H9 (cell line): ENCODE results near the gene LINC01488. TPM values are rescaled to one million over a fixed set of nuclear protein-coding genes. Genes with fewer than 3 reads are reported as not detected.

Source experiments
- DNase-seq: peaks from one replicate; pipeline ENCODE4 v3.0.0-alpha.2; 2017
- H2AFZ ChIP-seq: one replicate; pipeline ENCODE4 v1.6.1; 2013; ENCODE audit warnings: mild to moderate bottlenecking, low read length, control low read depth, moderate library complexity
- H2AK5ac ChIP-seq: 2 replicates; pipeline ENCODE4 v1.6.1; 2013; ENCODE audit warnings: low read length, control low read depth, mixed read lengths; ENCODE audit not compliant: insufficient read length
- H2BK120ac ChIP-seq: one replicate; pipeline ENCODE4 v1.6.1; 2013; ENCODE audit warnings: low read depth, mild to moderate bottlenecking, low read length, control low read depth, inconsistent platforms; ENCODE audit not compliant: poor library complexity, severe bottlenecking
- H2BK12ac ChIP-seq: 2 replicates; pipeline ENCODE4 v1.6.1; 2013; ENCODE audit warnings: low read length, control low read depth, mixed read lengths, low read depth; ENCODE audit not compliant: insufficient read length
- H2BK15ac ChIP-seq: 2 replicates; pipeline ENCODE4 v1.6.1; 2013; ENCODE audit warnings: low read depth, low read length, control low read depth
- H2BK20ac ChIP-seq: one replicate; pipeline ENCODE4 v1.6.1; 2013; ENCODE audit warnings: low read depth, mild to moderate bottlenecking, low read length, control low read depth, inconsistent platforms; ENCODE audit not compliant: poor library complexity, severe bottlenecking
- H2BK5ac ChIP-seq: 2 replicates; pipeline ENCODE4 v1.6.1; 2013; ENCODE audit warnings: low read length, control low read depth, mixed read lengths; ENCODE audit not compliant: insufficient read length
- H3K14ac ChIP-seq: 2 replicates; pipeline ENCODE4 v1.6.1; 2013; ENCODE audit warnings: low read length, control low read depth; ENCODE audit not compliant: insufficient read depth
- H3K18ac ChIP-seq: 2 replicates; pipeline ENCODE4 v1.6.1; 2013; ENCODE audit warnings: low read depth, mild to moderate bottlenecking, mixed read lengths, low read length, control low read depth; ENCODE audit not compliant: insufficient read length
- H3K23ac ChIP-seq: 2 replicates; pipeline ENCODE4 v1.6.1; 2013; ENCODE audit warnings: low read length, control low read depth, mixed read lengths, low read depth; ENCODE audit not compliant: insufficient read length
- H3K23me2 ChIP-seq: 2 replicates; pipeline ENCODE4 v1.6.1; 2013; ENCODE audit warnings: low read depth, mild to moderate bottlenecking, mixed read lengths, low read length, control low read depth; ENCODE audit not compliant: insufficient read length, poor library complexity, severe bottlenecking
- H3K27ac ChIP-seq: 2 replicates; pipeline ENCODE4 v1.5.1; 2013; ENCODE audit warnings: low read length, control low read depth, mixed read lengths, low read depth; ENCODE audit not compliant: insufficient read length
- H3K27me3 ChIP-seq: 2 replicates; pipeline ENCODE4 v1.6.1; 2013; ENCODE audit warnings: low read length, control low read depth, inconsistent platforms; ENCODE audit not compliant: insufficient read depth
- H3K4ac ChIP-seq: 2 replicates; pipeline ENCODE4 v1.6.1; 2013; ENCODE audit warnings: low read depth, mild to moderate bottlenecking, control low read depth, inconsistent platforms, low read length, moderate library complexity
- H3K4me1 ChIP-seq: 2 replicates; pipeline ENCODE4 v1.6.1; 2013; ENCODE audit warnings: low read length, control low read depth, inconsistent platforms; ENCODE audit not compliant: insufficient read depth
- H3K4me2 ChIP-seq: 2 replicates; pipeline ENCODE4 v1.6.1; 2013; ENCODE audit warnings: low read length, control low read depth, mixed read lengths; ENCODE audit not compliant: insufficient read length, insufficient read depth
- H3K56ac ChIP-seq: 2 replicates; pipeline ENCODE4 v1.6.1; 2013; ENCODE audit warnings: low read depth, mild to moderate bottlenecking, mixed read lengths, low read length, control low read depth; ENCODE audit not compliant: insufficient read length
- H3K79me1 ChIP-seq: 2 replicates; pipeline ENCODE4 v1.6.1; 2013; ENCODE audit warnings: low read depth, mild to moderate bottlenecking, moderate library complexity, low read length, control low read depth, inconsistent platforms; ENCODE audit not compliant: insufficient read depth, poor library complexity, severe bottlenecking
- H3K79me2 ChIP-seq: 2 replicates; pipeline ENCODE4 v1.6.1; 2013; ENCODE audit warnings: low read length, control low read depth, inconsistent platforms; ENCODE audit not compliant: insufficient read depth
- H3K9ac ChIP-seq: 2 replicates; pipeline ENCODE4 v1.6.1; 2013; ENCODE audit warnings: low read length, control low read depth, mixed read lengths; ENCODE audit not compliant: insufficient read length; ENCODE audit errors: extremely low read depth
- H3K9me3 ChIP-seq: one replicate; pipeline ENCODE4 v1.6.1; 2013; ENCODE audit warnings: low read depth, low read length, inconsistent platforms; ENCODE audit not compliant: control insufficient read depth
- H3T11ph ChIP-seq: one replicate; pipeline ENCODE4 v1.6.1; 2013; ENCODE audit warnings: mild to moderate bottlenecking, low read length, control low read depth, inconsistent platforms
- H4K20me1 ChIP-seq: one replicate; pipeline ENCODE4 v1.6.1; 2013; ENCODE audit not compliant: control insufficient read depth, insufficient read length, insufficient read depth
- H4K5ac ChIP-seq: 2 replicates; pipeline ENCODE4 v1.6.1; 2013; ENCODE audit warnings: low read depth, mild to moderate bottlenecking, mixed read lengths, low read length, control low read depth; ENCODE audit not compliant: insufficient read length
- H4K8ac ChIP-seq: replicated peaks from 2 replicates; pipeline ENCODE4 v1.6.1; 2013; ENCODE audit warnings: low read length, control low read depth, mixed read lengths, low read depth; ENCODE audit not compliant: insufficient read length
- H4K91ac ChIP-seq: 2 replicates; pipeline ENCODE4 v1.6.1; 2013; ENCODE audit warnings: low read depth, mild to moderate bottlenecking, moderate library complexity, mixed read lengths, low read length, control low read depth; ENCODE audit not compliant: insufficient read length
- H3K27ac Mint-ChIP-seq, 3 experiments: 2 replicates in 2 of 3; 3 replicates in 1 of 3; pipeline ENCODE4 v1.8.0; 2020 to 2021; ENCODE audit warnings: mixed read lengths in 3 of 3, mild to moderate bottlenecking in 1 of 3, moderate library complexity in 1 of 3
- H3K27me3 Mint-ChIP-seq: 2 replicates; pipeline ENCODE4 v1.8.0; 2021; ENCODE audit warnings: low read depth, mild to moderate bottlenecking, moderate library complexity, mixed read lengths
- H3K36me3 Mint-ChIP-seq, 3 experiments: 2 replicates in 2 of 3; 3 replicates in 1 of 3; pipeline ENCODE4 v1.8.0; 2020 to 2021; ENCODE audit warnings: low read depth in 3 of 3, mixed read lengths in 3 of 3; ENCODE audit not compliant: insufficient read depth in 1 of 3
- H3K4me1 Mint-ChIP-seq, 2 experiments: 2 replicates each; pipeline ENCODE4 v1.8.0; 2020; ENCODE audit warnings: mixed read lengths in 2 of 2
- H3K4me3 Mint-ChIP-seq, 2 experiments: 2 replicates in 1 of 2; 3 replicates in 1 of 2; pipeline ENCODE4 v1.8.0; 2020 to 2021; ENCODE audit warnings: mild to moderate bottlenecking in 2 of 2, mixed read lengths in 2 of 2, moderate library complexity in 1 of 2
- H3K9me3 Mint-ChIP-seq, 2 experiments: 2 replicates in 1 of 2; 3 replicates in 1 of 2; pipeline ENCODE4 v1.8.0; 2020; ENCODE audit warnings: mild to moderate bottlenecking in 2 of 2, mixed read lengths in 2 of 2, moderate library complexity in 1 of 2
- CTCF ChIP-seq: fragments of 200-600 bp; sonication (generic); conservative IDR thresholded peaks from 3 replicates; pipeline ENCODE4 v1.8.0; 2021; ENCODE audit warnings: antibody characterized with exemption, mild to moderate bottlenecking
- WGBS: extraction: QIAGEN DNeasy Blood & Tissue Kit; methylation state at CpG from one replicate; pipeline ENCODE4 v1.1.7; 2013; ENCODE audit warnings: missing lambda C conversion rate, low lambda C conversion rate, mixed read lengths; ENCODE audit not compliant: insufficient read length; ENCODE audit errors: extremely low coverage; 5-methylcytosine and 5-hydroxymethylcytosine counted together
- total RNA-seq: library from RNA; stranded (reverse); gene quantifications from 2 replicates; pipeline ENCODE4 v1.2.1, GENCODE V29; 2021

Gene LINC01488
- total RNA-seq, 1 experiment from 2014 or later, result not detected

DNA sequence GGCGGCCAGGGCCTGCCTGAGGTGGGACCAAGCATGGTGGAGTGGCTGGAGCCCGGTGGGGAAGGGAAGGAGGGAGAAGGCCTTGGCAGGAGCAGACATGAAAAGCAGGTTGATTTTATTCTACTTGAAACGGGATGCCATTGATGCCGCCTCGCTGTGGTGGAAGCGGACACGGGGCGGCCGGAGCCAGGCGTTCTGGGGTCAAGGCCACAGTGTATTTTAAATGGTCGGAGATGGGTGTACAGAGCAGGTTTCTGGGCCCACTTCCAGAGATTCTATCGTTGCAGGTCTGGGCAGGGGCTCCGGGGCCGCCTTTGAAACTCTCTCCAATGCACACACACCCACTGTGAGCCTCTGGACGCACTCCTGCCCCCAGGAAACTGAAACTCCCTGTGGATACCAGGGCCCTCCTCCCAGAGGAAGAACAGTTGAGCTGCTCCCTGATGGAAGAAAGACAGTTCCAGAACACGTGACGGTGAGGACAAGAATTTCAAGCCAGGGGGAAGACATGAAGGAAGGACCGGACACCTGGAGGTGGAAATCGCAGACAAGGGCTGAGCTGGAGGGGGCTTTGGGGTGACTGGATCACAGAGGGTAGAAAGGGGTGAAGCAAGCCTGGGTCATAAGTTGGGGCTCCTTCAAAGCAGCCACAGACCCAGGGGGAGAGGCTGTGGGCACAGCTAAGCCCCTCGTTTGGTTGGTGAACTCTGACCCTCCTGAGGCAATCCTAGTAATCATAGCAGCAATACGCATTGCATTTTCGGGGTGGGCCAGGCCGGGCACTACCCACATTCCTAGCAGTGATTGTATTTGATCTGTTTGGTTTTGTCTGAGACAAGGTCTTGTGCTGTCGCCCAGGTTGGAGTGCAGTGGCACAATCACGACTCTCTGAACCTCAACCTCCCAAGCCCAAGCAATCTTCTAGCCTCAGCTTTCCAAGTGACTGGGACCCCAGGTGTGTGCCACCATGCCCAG is 12.3 kb upstream of the LINC01488 start:
- H3K14ac ChIP-seq, result no peak overlapping the region; the same call in 1 of the 2 replicates
- no peaks in the 10 kb centered on the region for H3K79me1 ChIP-seq
- no peak overlapping the region for H2BK15ac ChIP-seq
- H3K4me1 ChIP-seq, result no peaks in the 10 kb centered on the region
- no CpG with 5 or more reads among the region's 25 CpGs for WGBS
- no peaks in the 10 kb centered on the region for H3K27me3 ChIP-seq
- H3K4me3 Mint-ChIP-seq, result no peak overlapping the region
- H3K27ac Mint-ChIP-seq, result no peak overlapping the region
- no peak for DNase-seq
- H3K9me3 ChIP-seq, result no peaks in the 10 kb centered on the region
- H3K36me3 Mint-ChIP-seq, result peaks cover 6 to 8% (median 8%) of the 10 kb centered on the region in 3 experiments; a peak in 6 of 7 replicates
- no peak overlapping the region for H3K18ac ChIP-seq
- H2AK5ac ChIP-seq, result no peak overlapping the region
- no peak overlapping the region for H3K27ac ChIP-seq
- H3K79me2 ChIP-seq, result no peaks in the 10 kb centered on the region
- H3K27me3 Mint-ChIP-seq, result peaks cover 36% of the 10 kb centered on the region
- no peak for TF ChIP-seq CTCF
- no peak overlapping the region for H3K23ac ChIP-seq
- no peaks in the 10 kb centered on the region for H3K23me2 ChIP-seq
- H3K4me2 ChIP-seq, result no peak overlapping the region
- H3T11ph ChIP-seq, result no peak overlapping the region
- H2BK5ac ChIP-seq, result no peak overlapping the region
- H4K8ac ChIP-seq, result no peak overlapping the region
- no peak overlapping the region for H4K5ac ChIP-seq
- H3K4ac ChIP-seq, result no peak overlapping the region
- H3K4me1 Mint-ChIP-seq, result peaks cover 15 to 17% of the 10 kb centered on the region in 2 experiments
- no peak overlapping the region for H4K91ac ChIP-seq
- no peak overlapping the region for H2BK120ac ChIP-seq
- no peaks in the 10 kb centered on the region for H4K20me1 ChIP-seq
- no peak overlapping the region for H2AFZ ChIP-seq
- H3K9ac ChIP-seq, result no peak overlapping the region
- no peak overlapping the region for H2BK20ac ChIP-seq
- H3K9me3 Mint-ChIP-seq, result peaks cover 7% of the 10 kb centered on the region in 2 experiments; a peak in 4 of 5 replicates
- no peak overlapping the region for H3K56ac ChIP-seq
- no peak overlapping the region for H2BK12ac ChIP-seq
